GM12878 (cell line): ENCODE results near the gene RRN3. TPM values are rescaled to one million over a fixed set of nuclear protein-coding genes. Genes with fewer than 3 reads are reported as not detected.
"Not testable (repeated sequence)": the region's sequence is repeated elsewhere in the genome, so short reads cannot be mapped to it uniquely, and the experiment has no call there.

ENCODE experiments used
- ATAC-seq: fragments of 200-7000 bp; cut with Tn5 transposase; 3 replicates; pipeline ENCODE4 v1.9.1; 2020; ENCODE audit warnings: mild to moderate bottlenecking, moderate library complexity
- BruUV-seq: library from RNA; stranded (reverse); fragments of 400-500 nt; replicated peaks from 2 replicates; lab custom pipeline; 2021; lab: Mats Ljungman, UMichigan
- CTCF ChIA-PET: fragments of 300-600 bp; sonication (Branson Sonifier 250); formaldehyde crosslinking; extraction: SDS; loops from one replicate; lab custom pipeline; 2021; ENCODE audit warnings: inconsistent platforms; lab: Yijun Ruan, JAX
- POLR2A ChIA-PET: fragments of 350-600 bp; formaldehyde crosslinking; extraction: SDS; loops from one replicate; lab custom pipeline; 2021; ENCODE audit warnings: inconsistent platforms; lab: Charles Lee
- RAD21 ChIA-PET: fragments of 300-600 bp; sonication (Branson Sonifier 250); formaldehyde crosslinking; loops from one replicate; lab custom pipeline; 2023; ENCODE audit warnings: antibody characterized with exemption; ENCODE audit not compliant: unreplicated experiment; lab: Charles Lee
- SMC1A ChIA-PET: fragments of 300-600 bp; sonication (Branson Sonifier 250); formaldehyde crosslinking; loops from one replicate; lab custom pipeline; 2023; ENCODE audit not compliant: unreplicated experiment, uncharacterized antibody; lab: Charles Lee
- DNase-seq: peaks from one replicate; pipeline ENCODE4 v3.0.0-alpha.2; 2011; ENCODE audit warnings: low read depth, low spot score
- FAIRE-seq: peaks from 3 replicates; lab custom pipeline; 2011; peaks lifted over from hg19 to GRCh38; lab: Jason Lieb, UNC
- H2AFZ ChIP-seq: 2 replicates; pipeline ENCODE4 v1.6.0; 2011; ENCODE audit warnings: low read depth, low read length, control low read depth; ENCODE audit not compliant: control insufficient read depth
- H3K27ac ChIP-seq: 2 replicates; pipeline ENCODE4 v1.5.1; 2011; ENCODE audit warnings: control low read depth; ENCODE audit not compliant: control insufficient read depth, insufficient read depth
- H3K27me3 ChIP-seq, 2 experiments: replicated peaks in 1 of 2; 2 replicates each; pipeline versions ENCODE4 v1.6.0 to v1.6.1; 2011; ENCODE audit warnings: low read length in 1 of 2; ENCODE audit not compliant: control insufficient read depth in 2 of 2, insufficient read depth in 2 of 2
- H3K36me3 ChIP-seq, 2 experiments: 2 replicates each; pipeline ENCODE4 v1.5.1; 2011; ENCODE audit warnings: low read length in 1 of 2; ENCODE audit not compliant: control insufficient read depth in 2 of 2, insufficient read depth in 2 of 2
- H3K4me1 ChIP-seq: 2 replicates; pipeline ENCODE4 v1.6.1; 2011; ENCODE audit warnings: mild to moderate bottlenecking, low read length, moderate library complexity, mixed read lengths; ENCODE audit not compliant: control insufficient read depth, insufficient read depth
- H3K4me2 ChIP-seq: 2 replicates; pipeline ENCODE4 v1.6.0; 2011; ENCODE audit warnings: control low read depth; ENCODE audit not compliant: control insufficient read depth, insufficient read depth
- H3K4me3 ChIP-seq: fragments of 200-600 bp; sonication (generic); 2 replicates; pipeline ENCODE4 v1.5.1; 2016
- H3K79me2 ChIP-seq: 2 replicates; pipeline ENCODE4 v1.6.0; 2011; ENCODE audit warnings: low read length; ENCODE audit not compliant: control insufficient read depth, insufficient read depth
- H3K9ac ChIP-seq: 2 replicates; pipeline ENCODE4 v1.8.0; 2011; ENCODE audit warnings: low read length, control low read depth, mixed read lengths; ENCODE audit not compliant: control insufficient read depth, insufficient read depth
- H3K9me3 ChIP-seq: replicated peaks from 3 replicates; pipeline ENCODE4 v1.5.1; 2011; ENCODE audit warnings: mild to moderate bottlenecking, low read length; ENCODE audit not compliant: control insufficient read depth, insufficient read depth
- H4K20me1 ChIP-seq: 2 replicates; pipeline ENCODE4 v1.6.0; 2011; ENCODE audit not compliant: control insufficient read depth, insufficient read depth
- WGBS: methylation state at CpG from one replicate; pipeline ENCODE4 v1.1.6; 2016; ENCODE audit warnings: low lambda C conversion rate; ENCODE audit not compliant: insufficient replicate concordance, insufficient coverage; ENCODE audit errors: missing lambda C conversion rate; 5-methylcytosine and 5-hydroxymethylcytosine counted together
- in situ Hi-C: fragments of 300-500 bp; cut with MboI; formaldehyde crosslinking; loops from 9 replicates; pipeline ENCODE4 v1.14.3; 2018; ENCODE audit warnings: mixed read lengths
- intact Hi-C: fragments of 100-400 bp; cut with micrococcal nuclease; formaldehyde crosslinking; loops from one replicate; pipeline ENCODE4 v1.14.2; 2022; ENCODE audit not compliant: unreplicated experiment
- polyA plus RNA-seq, 11 experiments: library from polyadenylated mRNA; depleted of rRNA in 4 of 11; unstranded in 6 of 11; stranded (reverse) in 5 of 11; fragments of >200 nt; fragmentation: Nextera tagmentation in 4 of 11; fragmentation: Illumina TruSeq in 1 of 11; extraction: Ambion mirVana in 4 of 11; extraction: Trizol in 1 of 11; gene quantifications; 1 replicate in 1 of 11; 2 replicates in 10 of 11; pipeline versions ENCODE4 v1.2.1 to v1.2.3, GENCODE V29; 2011 to 2016; ENCODE audit warnings: inconsistent platforms in 2 of 11, missing spikeins in 2 of 11, low read depth in 1 of 11
- total RNA-seq, 4 experiments: library from RNA; depleted of rRNA in 3 of 4; stranded (reverse); fragments of >200 nt in 3 of 4; fragmentation: Illumina TruSeq in 1 of 4; extraction: Trizol in 1 of 4; gene quantifications; 2 replicates each; pipeline versions ENCODE4 v1.2.1 to v1.2.3, GENCODE V29; 2013 to 2021

RRN3 gene
- total and polyA plus RNA-seq, 10 of the 15 experiments (the other 5 are each of a cell fraction or from before 2014, with no cell fraction given), result 21.9 to 55.5 (median 33.2) TPM

DNA sequence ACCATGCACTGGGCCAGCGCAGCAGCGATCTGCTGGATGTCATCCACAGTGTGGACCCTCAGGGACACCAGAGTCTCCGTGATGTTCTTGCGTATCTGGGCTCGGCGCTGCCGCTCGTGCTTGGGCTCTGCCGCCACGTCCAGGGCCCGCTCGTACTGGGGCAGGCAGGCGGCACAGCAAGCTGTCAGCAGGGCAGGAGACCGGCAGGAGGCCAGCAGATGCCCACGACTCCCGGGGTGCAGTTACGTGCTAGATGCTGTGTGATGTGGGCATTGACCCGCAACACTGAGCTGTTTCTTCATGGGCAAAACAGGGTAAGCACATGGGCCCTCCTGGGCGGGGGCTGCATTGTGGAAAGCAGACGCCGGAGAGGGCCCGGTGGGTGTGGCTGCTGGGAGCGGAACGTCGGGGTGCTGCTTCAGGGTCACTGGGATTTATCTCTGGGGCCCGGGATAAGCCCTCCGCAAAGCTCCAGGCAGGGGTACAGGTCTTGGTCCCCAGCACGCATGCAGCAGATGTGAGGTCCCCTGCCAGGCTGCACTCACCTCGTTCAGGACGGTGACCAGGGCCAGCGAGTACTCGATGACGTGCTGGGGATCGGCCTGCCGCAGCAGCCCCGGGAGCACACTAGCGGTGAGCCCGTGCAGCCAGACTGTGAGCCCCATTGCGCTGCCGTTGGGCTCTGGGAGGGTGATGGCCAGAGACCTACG is 38.8 kb upstream of the RRN3 start:
- H2AFZ ChIP-seq, H3K36me3 ChIP-seq, ATAC-seq, H3K4me3 ChIP-seq, RAD21 ChIA-PET, SMC1A ChIA-PET, H3K79me2 ChIP-seq, FAIRE-seq, H3K9ac ChIP-seq, POLR2A ChIA-PET, BruUV-seq, H3K4me2 ChIP-seq, intact Hi-C loops, in situ Hi-C loops, H3K9me3 ChIP-seq, H3K4me1 ChIP-seq, H4K20me1 ChIP-seq, CTCF ChIA-PET, DNase-seq, H3K27me3 ChIP-seq, H3K27ac ChIP-seq: not testable (repeated sequence)
- 97% methylated on average over 25 of the region's 41 CpGs for WGBS

DNA sequence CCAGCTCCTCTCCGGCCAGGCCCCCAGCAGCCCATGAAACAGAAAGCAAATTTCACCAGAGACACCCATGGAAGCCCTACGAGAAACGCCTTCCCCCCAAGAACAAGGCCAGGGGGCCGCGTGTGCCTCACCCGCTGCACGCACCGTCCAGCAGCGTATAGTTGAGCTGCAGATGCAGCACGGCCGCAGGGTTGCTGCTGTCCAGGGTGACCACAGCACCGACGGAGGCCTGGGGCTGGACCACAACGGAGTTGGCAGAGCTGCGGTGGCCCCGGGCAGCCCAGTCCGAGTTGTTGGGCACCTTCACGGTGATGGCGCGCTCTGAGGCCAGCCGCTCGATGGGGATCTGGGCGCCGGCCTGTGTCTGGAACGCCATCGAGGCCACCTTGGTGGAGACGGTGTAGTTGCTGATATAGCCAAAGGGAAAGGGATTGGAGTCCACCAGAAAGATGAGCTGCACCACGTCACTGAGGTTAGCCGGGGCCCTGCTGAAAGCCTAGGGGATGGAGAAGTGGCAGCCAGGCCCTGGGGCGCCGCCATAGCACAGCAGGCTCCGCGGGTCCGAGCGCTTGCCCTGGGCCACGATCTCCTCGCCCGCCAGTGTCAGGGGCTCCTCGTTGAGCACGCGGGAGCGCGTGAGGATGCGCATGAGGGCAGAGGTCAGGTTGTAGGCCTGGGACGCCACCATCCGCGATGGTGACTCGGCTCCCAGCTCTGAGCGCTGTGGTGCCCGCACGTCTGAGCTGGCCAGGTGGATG is 37.0 kb upstream of the RRN3 start:
- H3K27ac ChIP-seq, in situ Hi-C loops, H4K20me1 ChIP-seq, CTCF ChIA-PET, ATAC-seq, RAD21 ChIA-PET, BruUV-seq, FAIRE-seq, H3K79me2 ChIP-seq, H3K9ac ChIP-seq, H3K36me3 ChIP-seq, H3K27me3 ChIP-seq, SMC1A ChIA-PET, H3K9me3 ChIP-seq, H3K4me2 ChIP-seq, H2AFZ ChIP-seq, H3K4me3 ChIP-seq, H3K4me1 ChIP-seq, POLR2A ChIA-PET, DNase-seq, intact Hi-C loops: not testable (repeated sequence)
- 98% methylated on average over 31 of the region's 51 CpGs for WGBS

DNA sequence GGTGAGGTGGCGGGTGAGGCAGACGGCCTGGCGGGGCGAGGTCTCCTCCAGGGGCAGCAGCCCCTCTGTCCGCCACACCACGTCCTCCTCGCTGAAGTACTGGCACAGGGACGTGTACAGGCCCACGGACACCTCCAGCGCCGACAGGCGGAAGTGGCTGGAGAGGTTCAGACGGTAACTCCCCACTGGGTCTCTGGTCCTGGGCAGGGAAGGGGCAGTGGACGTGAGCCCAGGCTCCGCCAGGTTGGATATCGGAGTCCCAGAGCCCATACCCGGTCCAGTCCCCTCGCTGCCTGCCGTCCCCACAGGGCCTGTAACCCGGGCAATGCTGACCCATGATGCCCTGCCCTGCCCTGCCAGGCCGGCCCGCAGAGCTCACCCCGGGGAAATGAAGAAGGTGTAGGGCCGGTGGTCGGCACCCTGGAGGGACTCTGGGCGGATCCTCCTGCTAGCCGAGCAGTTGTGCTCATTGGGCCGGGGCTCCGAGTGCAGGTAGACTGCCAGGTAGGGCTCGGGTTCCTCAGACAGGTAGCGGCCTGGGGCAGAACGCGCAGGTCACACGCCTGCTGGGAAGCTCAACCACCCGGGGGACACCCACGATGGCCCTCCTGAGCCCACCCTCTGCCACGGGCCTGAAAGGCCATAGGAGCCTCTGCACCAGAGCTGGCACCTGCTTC is 36.3 kb upstream of the RRN3 start:
- H3K79me2 ChIP-seq, intact Hi-C loops, in situ Hi-C loops, DNase-seq, RAD21 ChIA-PET, H3K9me3 ChIP-seq, CTCF ChIA-PET, FAIRE-seq, ATAC-seq, POLR2A ChIA-PET, H3K4me1 ChIP-seq, H3K9ac ChIP-seq, SMC1A ChIA-PET, H2AFZ ChIP-seq, H3K36me3 ChIP-seq, H4K20me1 ChIP-seq, H3K27me3 ChIP-seq, H3K27ac ChIP-seq, H3K4me3 ChIP-seq, H3K4me2 ChIP-seq, BruUV-seq: not testable (repeated sequence)
- WGBS, result 99% methylated on average over 17 of the region's 37 CpGs
